GM10266 (cell line): Measurements from ENCODE around the gene LIG1.

ENCODE experiments used
- DNase-seq: peaks from one replicate; pipeline ENCODE4 v3.0.0; 2012; ENCODE audit errors: extremely low spot score
- TF ChIP-seq, protein P1 (sequence below): IDR thresholded peaks from 2 replicates; pipeline ENCODE4 v1.5.1; 2012; ENCODE audit warnings: mild to moderate bottlenecking, low read depth; ENCODE audit not compliant: control insufficient read depth, insufficient read depth; ENCODE audit errors: missing control alignments

The LIG1 gene

GRCh38 chr19:48069435-48069834 lies 100.7 kb downstream of the LIG1 start:
- DNase-seq = no peak
- TF ChIP-seq, protein P1, sequence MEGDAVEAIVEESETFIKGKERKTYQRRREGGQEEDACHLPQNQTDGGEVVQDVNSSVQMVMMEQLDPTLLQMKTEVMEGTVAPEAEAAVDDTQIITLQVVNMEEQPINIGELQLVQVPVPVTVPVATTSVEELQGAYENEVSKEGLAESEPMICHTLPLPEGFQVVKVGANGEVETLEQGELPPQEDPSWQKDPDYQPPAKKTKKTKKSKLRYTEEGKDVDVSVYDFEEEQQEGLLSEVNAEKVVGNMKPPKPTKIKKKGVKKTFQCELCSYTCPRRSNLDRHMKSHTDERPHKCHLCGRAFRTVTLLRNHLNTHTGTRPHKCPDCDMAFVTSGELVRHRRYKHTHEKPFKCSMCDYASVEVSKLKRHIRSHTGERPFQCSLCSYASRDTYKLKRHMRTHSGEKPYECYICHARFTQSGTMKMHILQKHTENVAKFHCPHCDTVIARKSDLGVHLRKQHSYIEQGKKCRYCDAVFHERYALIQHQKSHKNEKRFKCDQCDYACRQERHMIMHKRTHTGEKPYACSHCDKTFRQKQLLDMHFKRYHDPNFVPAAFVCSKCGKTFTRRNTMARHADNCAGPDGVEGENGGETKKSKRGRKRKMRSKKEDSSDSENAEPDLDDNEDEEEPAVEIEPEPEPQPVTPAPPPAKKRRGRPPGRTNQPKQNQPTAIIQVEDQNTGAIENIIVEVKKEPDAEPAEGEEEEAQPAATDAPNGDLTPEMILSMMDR = no peak
